Brain microvascular endothelial cell (primary cell): ENCODE data around the gene CFI.

Source experiments
- DNase-seq: peaks from one replicate; pipeline ENCODE4 v3.0.0-alpha.2; 2020
- H3K27ac ChIP-seq: fragments of 250-450 bp; sonication (Bioruptor Pico); 2 replicates; pipeline ENCODE4 v1.5.1; 2020; ENCODE audit warnings: mild to moderate bottlenecking, moderate library complexity
- H3K27me3 ChIP-seq: fragments of 250-450 bp; sonication (Bioruptor Pico); replicated peaks from 2 replicates; pipeline ENCODE4 v1.5.1; 2020; ENCODE audit warnings: mild to moderate bottlenecking
- H3K36me3 ChIP-seq: fragments of 250-450 bp; sonication (Bioruptor Pico); replicated peaks from 2 replicates; pipeline ENCODE4 v1.5.1; 2020; ENCODE audit warnings: mild to moderate bottlenecking
- H3K4me3 ChIP-seq: 2 replicates; pipeline ENCODE4 v1.5.1; 2011; ENCODE audit warnings: low read depth, mild to moderate bottlenecking, control low read depth, low read length, moderate library complexity
- CTCF ChIP-seq: IDR thresholded peaks from 2 replicates; pipeline ENCODE4 v1.5.1; 2011; ENCODE audit warnings: low read depth, mild to moderate bottlenecking, moderate library complexity, low read length, control low read depth, inconsistent platforms; ENCODE audit errors: missing control alignments
- in situ Hi-C: cut with HindIII; loops from 2 replicates; pipeline ENCODE4 v1.10.0; 2017; ENCODE audit warnings: low sequenced_read_pairs, low pct_ligation_motif_present

The CFI gene

GRCh38 chr4:109739547-109739946, 62.3 kb downstream of the CFI start:
- in situ Hi-C loops = no loop called here
- DNase-seq = peak; percentile 57
- H3K4me3 ChIP-seq = no peak overlapping the region
- no peaks in the 10 kb centered on the region for H3K27me3 ChIP-seq
- H3K27ac ChIP-seq = no peak overlapping the region
- no peaks in the 10 kb centered on the region for H3K36me3 ChIP-seq
- TF ChIP-seq CTCF = no peak

GRCh38 chr4:109738104-109738872, 63.5 kb downstream of the CFI start:
- no peaks in the 10 kb centered on the region for H3K27me3 ChIP-seq
- H3K27ac ChIP-seq = no peak overlapping the region
- no peak for DNase-seq
- H3K4me3 ChIP-seq = no peak overlapping the region
- TF ChIP-seq CTCF = no peak
- in situ Hi-C loops = no loop called here
- H3K36me3 ChIP-seq = no peaks in the 10 kb centered on the region

DNA sequence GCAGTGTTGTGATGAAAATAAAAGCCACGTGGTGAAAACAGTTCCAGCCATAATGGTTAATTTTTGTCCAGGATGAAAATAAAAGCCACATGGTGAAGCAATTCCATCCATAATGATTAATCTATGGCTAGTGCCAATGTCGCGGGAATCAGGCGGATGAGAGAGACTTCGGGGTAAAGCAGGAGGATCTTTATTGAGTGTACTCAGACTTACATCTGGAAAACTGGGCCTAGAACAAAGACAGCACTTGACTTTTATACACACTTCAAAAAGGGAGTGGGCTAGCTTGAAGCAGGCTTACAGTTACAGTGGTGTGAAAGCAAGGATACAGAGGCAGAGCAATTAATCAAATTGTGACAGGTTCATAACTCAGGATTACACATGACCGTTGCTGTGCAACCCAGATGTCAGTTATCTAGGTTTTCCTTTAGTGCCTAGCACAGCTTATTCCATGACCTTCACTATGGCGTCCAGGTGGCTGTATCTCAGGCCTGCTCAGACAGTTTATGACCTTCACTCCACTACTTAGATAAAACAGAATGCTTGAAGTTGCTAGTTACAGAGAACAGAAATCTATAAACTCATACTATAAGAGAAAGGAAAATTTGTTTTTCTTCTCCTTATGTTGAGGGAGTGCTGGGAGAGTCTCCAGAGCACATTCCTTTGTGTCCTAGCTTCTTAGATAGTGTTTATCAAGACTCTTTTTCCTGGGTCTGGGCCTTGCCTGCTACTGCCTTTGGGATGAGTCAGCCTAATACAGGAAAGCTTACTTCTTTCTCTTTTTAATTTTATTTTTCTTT, 66.0 kb downstream of the CFI start:
- Histone ChIP-seq H3K4me3 (no peak overlapping the region), H3K27me3 (no peaks in the 10 kb centered on the region), H3K27ac (no peak overlapping the region), H3K36me3 (no peaks in the 10 kb centered on the region)
- in situ Hi-C loops = no loop called here
- peak; percentile 29 for DNase-seq
- TF ChIP-seq CTCF = no peak

DNA sequence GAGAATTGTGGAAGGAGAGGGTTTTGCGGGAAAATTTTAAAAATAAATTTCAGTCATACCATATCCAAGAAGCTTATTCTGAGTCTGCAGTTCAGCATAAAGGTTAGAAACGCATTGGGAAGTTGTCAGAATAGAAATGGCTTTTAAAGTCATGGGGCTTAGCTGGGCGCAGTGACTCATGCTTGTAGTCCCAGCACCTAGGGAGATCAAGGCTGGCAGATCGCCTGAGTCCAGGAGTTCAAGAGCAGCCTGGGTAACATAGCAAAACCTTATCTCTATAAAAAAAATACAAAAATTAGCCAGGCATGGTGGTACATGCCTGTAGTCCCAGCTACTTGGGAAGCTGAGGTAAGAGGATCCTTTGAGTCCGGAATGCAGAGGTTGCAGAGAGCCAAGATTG, 68.1 kb downstream of the CFI start:
- no peak overlapping the region for H3K4me3 ChIP-seq
- in situ Hi-C loops = no loop called here
- TF ChIP-seq CTCF = no peak
- no peaks in the 10 kb centered on the region for H3K36me3 ChIP-seq
- no peak overlapping the region for H3K27ac ChIP-seq
- H3K27me3 ChIP-seq = no peaks in the 10 kb centered on the region
- DNase-seq = no peak

DNA sequence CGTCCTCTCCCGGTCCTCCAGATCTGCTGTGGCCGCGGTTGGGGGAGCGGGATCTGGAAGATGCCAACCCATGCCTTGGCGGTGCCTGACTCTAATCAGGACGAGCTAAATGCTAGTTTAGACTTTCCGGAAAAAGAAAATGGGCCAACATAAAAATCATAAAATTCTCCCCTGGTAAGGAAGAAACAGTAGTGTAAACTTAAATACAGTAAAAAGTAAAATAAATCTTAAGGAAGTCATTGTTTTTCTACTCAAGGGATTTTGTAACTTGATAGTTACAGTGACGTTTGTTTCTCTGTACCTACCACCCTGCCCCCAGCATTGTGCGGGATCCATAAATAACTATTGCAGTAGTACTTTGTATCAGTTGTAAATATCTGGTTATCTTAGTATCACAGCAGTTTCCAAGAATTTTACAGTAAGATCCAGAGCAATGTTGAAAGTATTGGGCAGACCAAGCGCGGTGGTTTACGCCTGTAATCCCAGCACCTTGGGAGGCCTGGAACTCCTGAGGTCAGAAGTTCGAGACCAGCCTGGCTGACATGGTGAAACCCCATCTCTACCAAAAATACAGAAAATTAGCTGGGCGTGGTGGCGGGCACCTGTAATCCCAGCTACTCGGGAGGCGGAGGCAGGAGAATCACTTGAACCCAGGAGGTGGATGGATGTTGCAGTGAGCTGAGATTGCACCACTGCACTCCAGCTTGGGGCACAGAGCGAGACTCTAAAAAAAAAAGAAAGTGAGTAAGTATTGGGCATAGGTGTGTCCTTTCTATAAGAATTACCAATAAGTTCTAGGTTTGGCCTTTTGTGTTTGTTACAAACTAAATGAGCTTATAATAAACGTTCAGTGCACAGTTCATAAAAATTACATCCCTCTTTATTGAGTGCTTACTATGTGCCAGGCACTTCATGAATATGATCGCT, 70.9 kb downstream of the CFI start:
- Histone ChIP-seq H3K36me3 (no peaks in the 10 kb centered on the region), H3K4me3 (peak overlapping the region; percentile 83), H3K27ac (peak overlapping the region; percentile 63), H3K27me3 (no peaks in the 10 kb centered on the region)
- DNase-seq = no peak
- in situ Hi-C loops = no loop called here
- peak; percentile 2 for TF ChIP-seq CTCF
